K562 (cell line): ENCODE measurements around the gene TEFM.
A peak's percentile ranks its signal among the peaks of the same experiment; 100 is the strongest.

Experiments used
- CTCF ChIP-seq, 3 experiments: IDR thresholded peaks in 2 of 3; conservative IDR thresholded peaks in 1 of 3; 2 replicates each; pipeline ENCODE4 v1.5.1; 2011 to 2012; ENCODE audit warnings: low read length in 3 of 3, mild to moderate bottlenecking in 3 of 3, control low read depth in 2 of 3, improper control_type of control experiment in 1 of 3, inconsistent platforms in 1 of 3, low read depth in 1 of 3, mixed read lengths in 1 of 3, moderate library complexity in 1 of 3; ENCODE audit not compliant: insufficient read depth in 2 of 3
- ERF ChIP-seq: fragments of 450-650 bp; formaldehyde crosslinking; IDR thresholded peaks from 2 replicates; pipeline ENCODE4 v1.4.0; 2020; ENCODE audit warnings: mild to moderate bottlenecking, mixed read lengths
- NR0B1 ChIP-seq: fragments of 450-650 bp; IDR thresholded peaks from one replicate; pipeline ENCODE4 v1.6.1; 2018; ENCODE audit warnings: mild to moderate bottlenecking, moderate library complexity; ENCODE audit not compliant: partially characterized antibody
- NR2C2 ChIP-seq, 2 experiments: fragments of 200-800 bp in 1 of 2; sonication (Bioruptor generic) in 1 of 2; sonication (generic) in 1 of 2; formaldehyde crosslinking in 1 of 2; IDR thresholded peaks; 2 replicates each; pipeline versions ENCODE4 v1.6.1 to v1.8.0; 2016 to 2022; ENCODE audit warnings: mild to moderate bottlenecking in 1 of 2, missing compliant biosample characterization in 1 of 2, missing genetic modification characterization in 1 of 2, missing genetic modification reagents in 1 of 2
- RBBP5 ChIP-seq: fragments of 200-600 bp; sonication (generic); IDR thresholded peaks from 2 replicates; pipeline ENCODE4 v1.6.1; 2012; ENCODE audit warnings: borderline replicate concordance, mild to moderate bottlenecking, low read length, control low read depth, inconsistent platforms; ENCODE audit not compliant: insufficient read depth, poor library complexity, severe bottlenecking
- SPI1 ChIP-seq: IDR thresholded peaks from 2 replicates; pipeline ENCODE4 v1.6.1; 2011; ENCODE audit warnings: low read depth, low read length, control low read depth, borderline replicate concordance
- SRSF7 ChIP-seq: fragments of 200-400 bp; formaldehyde crosslinking; optimal IDR thresholded peaks from 2 replicates; pipeline ENCODE3; 2017; ENCODE audit warnings: mild to moderate bottlenecking, low read depth, low read length
- ZKSCAN1 ChIP-seq: fragments of 150-350 bp; IDR thresholded peaks from 2 replicates; pipeline ENCODE4 v1.6.1; 2016; ENCODE audit warnings: low read depth, low read length
- ZNF644 ChIP-seq: fragments of 200-800 bp; sonication (Bioruptor generic); IDR thresholded peaks from 2 replicates; pipeline ENCODE4 v1.6.1; 2016; ENCODE audit warnings: low read depth, missing genetic modification characterization, missing compliant biosample characterization
- ZNF76 ChIP-seq: fragments of 250-450 bp; sonication (Bioruptor Pico); IDR thresholded peaks from 2 replicates; pipeline ENCODE4 v1.4.0; 2020; ENCODE audit warnings: mild to moderate bottlenecking, moderate library complexity, borderline replicate concordance

GRCh38 chr17:30906101-30906911, at the start of gene TEFM:
- 0 out of 2 replicates have a peak, but pooled peaks have one; percentile 64 for TF ChIP-seq ZNF76
- no peak for TF ChIP-seq CTCF (IDR thresholded peaks at IDR 0.05 in 2 of 3, conservative IDR thresholded peaks at IDR 0.05 in 1 of 3; ENCODE audit: insufficient read depth in 2 of 3, low read depth in 1 of 3, low read length in 3 of 3)
- TF ChIP-seq RBBP5 = peak; percentile 93
- no peak for TF ChIP-seq ERF (CRISPR knock-in tag)
- no peak for TF ChIP-seq SRSF7
- no peak for TF ChIP-seq SPI1
- TF ChIP-seq NR0B1 = no peak
- TF ChIP-seq ZNF644 (tag) = no peak
- TF ChIP-seq NR2C2 (CRISPR knock-in tag; IDR thresholded peaks at IDR 0.05) = peak; percentile 58; the same call in 1 of the 2 replicates
- TF ChIP-seq NR2C2 (tag; IDR thresholded peaks at IDR 0.05) = peak; percentile 93
- TF ChIP-seq ZKSCAN1 = peak; percentile 68; the same call in 1 of the 2 replicates
